HG03097 (cell line): ENCODE measurements around the gene CDC5L.

Source experiments
- ATAC-seq: cut with Tn5 transposase; IDR thresholded peaks from one replicate; pipeline ENCODE4 v1.9.1; 2021; ENCODE audit not compliant: unreplicated experiment, low FRiP score

CDC5L gene

GRCh38 chr6:44472250-44472945 is 84.9 kb downstream of the CDC5L start:
- ATAC-seq = no peak

- ATAC-seq = no peak
These were observed 86.1 kb downstream of the CDC5L start for GRCh38 chr6:44473393-44474189.

GRCh38 chr6:44474190-44474631 is 86.7 kb downstream of the CDC5L start:
- no peak for ATAC-seq

GRCh38 chr6:44474643-44475042 is 87.1 kb downstream of the CDC5L start:
- no peak for ATAC-seq

- no peak for ATAC-seq
These were observed 87.9 kb downstream of the CDC5L start for GRCh38 chr6:44475417-44475778.

GRCh38 chr6:44475779-44476434 is 88.4 kb downstream of the CDC5L start:
- no peak for ATAC-seq

GRCh38 chr6:44476849-44477248 is 89.3 kb downstream of the CDC5L start:
- ATAC-seq = no peak

GRCh38 chr6:44477293-44477894 is 89.9 kb downstream of the CDC5L start:
- no peak for ATAC-seq

GRCh38 chr6:44478158-44478557 is 90.7 kb downstream of the CDC5L start:
- ATAC-seq = no peak

GRCh38 chr6:44478591-44479254 is 91.2 kb downstream of the CDC5L start:
- no peak for ATAC-seq

- no peak for ATAC-seq
These were observed 92.6 kb downstream of the CDC5L start for GRCh38 chr6:44480097-44480541.

GRCh38 chr6:44481056-44481455 is 93.5 kb downstream of the CDC5L start:
- ATAC-seq = no peak

GRCh38 chr6:44481760-44482159 is 94.3 kb downstream of the CDC5L start:
- no peak for ATAC-seq

- ATAC-seq = no peak
These were observed 98.3 kb downstream of the CDC5L start for GRCh38 chr6:44485601-44486401.

GRCh38 chr6:44487002-44487401 is 99.5 kb downstream of the CDC5L start:
- no peak for ATAC-seq

- ATAC-seq = no peak
These were observed 100.1 kb downstream of the CDC5L start for GRCh38 chr6:44487586-44487985.

- no peak for ATAC-seq
These were observed 102.6 kb downstream of the CDC5L start for GRCh38 chr6:44489910-44490604.

- ATAC-seq = no peak
These were observed 105.6 kb downstream of the CDC5L start for GRCh38 chr6:44493132-44493531.

GRCh38 chr6:44493593-44493992 is 106.1 kb downstream of the CDC5L start:
- ATAC-seq = no peak
